T-cell (primary cell): ENCODE data around the gene TMEM223. TPM values are rescaled to one million over a fixed set of nuclear protein-coding genes. Genes with fewer than 3 reads are reported as not detected.

Experiments used
- ATAC-seq, 4 experiments: fragments of 200-7000 bp in 3 of 4; fragments of 150-1000 bp in 1 of 4; cut with Tn5 transposase; replicated peaks in 1 of 4; 1 replicate in 3 of 4; 2 replicates in 1 of 4; pipeline ENCODE4 v1.10.0; 2021; ENCODE audit warnings: moderate library complexity in 3 of 4, mild to moderate bottlenecking in 2 of 4, moderate number of reproducible peaks in 1 of 4
- CTCF ChIA-PET, 2 donors: fragments of 300-600 bp; sonication (Branson Sonifier 250); formaldehyde crosslinking; loops; one replicate each; lab custom pipeline; 2022; ENCODE audit warnings: antibody characterized with exemption in 2 of 2; lab: Charles Lee
- POLR2A ChIA-PET, 2 donors: fragments of 300-600 bp; sonication (Branson Sonifier 250); formaldehyde crosslinking; loops; one replicate each; lab custom pipeline; 2022; ENCODE audit warnings: antibody characterized with exemption in 2 of 2; lab: Charles Lee
- DNase-seq, 35 experiments: peaks; one replicate each; pipeline versions ENCODE4 v3.0.0 to v3.0.0-alpha.2; 2013 to 2023
- H3K27ac ChIP-seq: one replicate; pipeline ENCODE4 v1.5.1; 2013; ENCODE audit warnings: low read length
- H3K27me3 ChIP-seq, 2 experiments: replicated peaks in 1 of 2; 1 replicate in 1 of 2; 2 replicates in 1 of 2; pipeline versions ENCODE4 v1.6.1 to v1.7.0; 2013; ENCODE audit warnings: low read length in 1 of 2, mixed read lengths in 1 of 2; ENCODE audit not compliant: control insufficient read depth in 2 of 2, insufficient read depth in 2 of 2; ENCODE audit errors: extremely low read depth in 1 of 2
- H3K36me3 ChIP-seq, 2 donors: 1 replicate in 1 of 2; 2 replicates in 1 of 2; pipeline versions ENCODE4 v1.6.1 to v1.7.0; 2013; ENCODE audit warnings: low read length in 1 of 2; ENCODE audit not compliant: control insufficient read depth in 2 of 2, insufficient read depth in 1 of 2; ENCODE audit errors: extremely low read depth in 1 of 2
- H3K4me1 ChIP-seq, 2 experiments: 1 replicate in 1 of 2; 2 replicates in 1 of 2; pipeline versions ENCODE4 v1.6.1 to v1.7.0; 2013; ENCODE audit warnings: low read length in 2 of 2, mixed read lengths in 1 of 2; ENCODE audit not compliant: insufficient read depth in 2 of 2, control insufficient read depth in 1 of 2; ENCODE audit errors: extremely low read depth in 1 of 2
- H3K4me3 ChIP-seq, 2 donors: 1 replicate in 1 of 2; 2 replicates in 1 of 2; pipeline versions ENCODE4 v1.5.1 to v1.7.0; 2013; ENCODE audit warnings: mild to moderate bottlenecking in 2 of 2, low read length in 1 of 2, moderate library complexity in 1 of 2; ENCODE audit not compliant: control insufficient read depth in 1 of 2; ENCODE audit errors: extremely low read depth in 1 of 2
- H3K9me3 ChIP-seq: 2 replicates; pipeline ENCODE4 v1.7.0; 2013
- H3K27ac Mint-ChIP-seq, 2 donors: one replicate each; pipeline ENCODE4 v1.8.0; 2020 to 2021; ENCODE audit warnings: mild to moderate bottlenecking in 2 of 2, mixed read lengths in 2 of 2
- H3K27me3 Mint-ChIP-seq, 2 donors: one replicate each; pipeline ENCODE4 v1.8.0; 2021 to 2022; ENCODE audit warnings: mixed read lengths in 2 of 2
- H3K36me3 Mint-ChIP-seq: one replicate; pipeline ENCODE4 v1.8.0; 2021; ENCODE audit warnings: mixed read lengths
- H3K4me1 Mint-ChIP-seq, 3 donors: one replicate each; pipeline ENCODE4 v1.8.0; 2020 to 2022; ENCODE audit warnings: mixed read lengths in 3 of 3, mild to moderate bottlenecking in 1 of 3
- H3K4me3 Mint-ChIP-seq, 3 donors: one replicate each; pipeline ENCODE4 v1.8.0; 2020 to 2022; ENCODE audit warnings: mild to moderate bottlenecking in 3 of 3, mixed read lengths in 3 of 3, moderate library complexity in 3 of 3
- H3K9me3 Mint-ChIP-seq, 3 donors: one replicate each; pipeline ENCODE4 v1.8.0; 2020 to 2022; ENCODE audit warnings: mixed read lengths in 3 of 3
- WGBS: methylation state at CpG from one replicate; pipeline ENCODE4 v1.1.5; 2013; ENCODE audit warnings: missing lambda C conversion rate; ENCODE audit not compliant: insufficient coverage; 5-methylcytosine and 5-hydroxymethylcytosine counted together
- total RNA-seq, 35 experiments: library from RNA in 6 of 35; stranded (reverse) in 6 of 35; fragments of 120-200 nt in 1 of 35; gene quantifications; one replicate each; pipeline versions ENCODE4 v1.2.1 to v1.2.4 and lab custom pipeline; 2013 to 2026

TMEM223 gene
- total RNA-seq, 5 donors from 2014 or later (not counting 1 experiment from before 2014, with no cell fraction given) = 11.2 to 27.6 (median 23.0) TPM

- H3K27me3 Mint-ChIP-seq = no peaks in the 10 kb centered on the region
- 88% methylated on average over 3 of the region's 4 CpGs for WGBS
- peaks cover 18 to 43% of the 10 kb centered on the region in 2 donors for H3K36me3 ChIP-seq
- H3K9me3 Mint-ChIP-seq = no peaks in the 10 kb centered on the region
- H3K36me3 Mint-ChIP-seq = peaks cover 18% of the 10 kb centered on the region
- no peak overlapping the region for H3K4me3 ChIP-seq
- no peak overlapping the region for H3K4me3 Mint-ChIP-seq
- ChIA-PET POLR2A (interaction anchor here (0.5 to 2.0 kb wide), 7 partner anchors 11 to 215 kb away, joined by 3 to 9 read pairs (median 6); partner anchors contain the start of gene MTA2 (in 1 of the 2)), CTCF (interaction anchor here in 1 of 2 donors (1.6 kb wide), 1 partner anchor 31 kb away, joined by 5 read pairs; no protein-coding TSS in a partner anchor)
- H3K27me3 ChIP-seq = no peaks in the 10 kb centered on the region
- no peaks in the 10 kb centered on the region for H3K4me1 ChIP-seq
- no peak for DNase-seq
- ATAC-seq = no peak
- no peaks in the 10 kb centered on the region for H3K4me1 Mint-ChIP-seq
- no peaks in the 10 kb centered on the region for H3K9me3 ChIP-seq
- no peak overlapping the region for H3K27ac Mint-ChIP-seq
- H3K27ac ChIP-seq = no peak overlapping the region
Measured at GRCh38 chr11:62817129-62817528, 25.3 kb upstream of the TMEM223 start.

GRCh38 chr11:62816557-62816956, 24.8 kb upstream of the TMEM223 start:
- Histone ChIP-seq H3K27ac (no peak overlapping the region), H3K4me3 (no peak overlapping the region), H3K27me3 (no peaks in the 10 kb centered on the region), H3K36me3 (peaks cover 14 to 37% of the 10 kb centered on the region in 2 donors), H3K9me3 (no peaks in the 10 kb centered on the region), H3K4me1 (no peaks in the 10 kb centered on the region)
- CTCF ChIA-PET = interaction anchor here in 1 of 2 donors (0.6 to 1.6 kb wide), 4 partner anchors 16 to 501 kb away, joined by 4 to 6 read pairs (median 4); no protein-coding TSS in a partner anchor
- no peak overlapping the region for H3K27ac Mint-ChIP-seq
- no peak for DNase-seq
- no peaks in the 10 kb centered on the region for H3K4me1 Mint-ChIP-seq
- H3K36me3 Mint-ChIP-seq = peaks cover 18% of the 10 kb centered on the region
- WGBS = no CpG with 5 or more reads among the region's 8 CpGs
- H3K4me3 Mint-ChIP-seq = no peak overlapping the region
- no peak for ATAC-seq
- no peaks in the 10 kb centered on the region for H3K9me3 Mint-ChIP-seq
- POLR2A ChIA-PET = interaction anchor here (0.5 to 2.0 kb wide), 10 partner anchors 12 to 1390 kb away, joined by 3 to 9 read pairs (median 4); partner anchors contain the start of gene MTA2 (in 1 of the 2)
- H3K27me3 Mint-ChIP-seq = no peaks in the 10 kb centered on the region

GRCh38 chr11:62811659-62812058, 19.9 kb upstream of the TMEM223 start:
- Histone ChIP-seq H3K27ac (no peak overlapping the region), H3K36me3 (peaks cover 6 to 11% of the 10 kb centered on the region in 2 donors), H3K4me3 (no peak overlapping the region), H3K27me3 (no peaks in the 10 kb centered on the region), H3K9me3 (no peaks in the 10 kb centered on the region), H3K4me1 (no peaks in the 10 kb centered on the region)
- DNase-seq (no peak), ATAC-seq (peak in 1 of 4 experiments; percentile 9)
- peaks cover 3% of the 10 kb centered on the region for H3K36me3 Mint-ChIP-seq
- H3K4me1 Mint-ChIP-seq = peaks cover 0 to 2% (median 0%) of the 10 kb centered on the region in 3 donors
- ChIA-PET POLR2A (interaction anchor here (0.6 to 0.7 kb wide), 2 partner anchors 24 to 40 kb away, joined by 3 to 16 read pairs; no protein-coding TSS in a partner anchor), CTCF (no interaction called here)
- no CpG with 5 or more reads among the region's 2 CpGs for WGBS
- no peaks in the 10 kb centered on the region for H3K27me3 Mint-ChIP-seq
- H3K27ac Mint-ChIP-seq = peak overlapping the region in 1 of 2 donors; percentile 9
- H3K4me3 Mint-ChIP-seq = no peak overlapping the region
- H3K9me3 Mint-ChIP-seq = no peaks in the 10 kb centered on the region

- H3K9me3 Mint-ChIP-seq = no peaks in the 10 kb centered on the region
- no peak overlapping the region for H3K4me3 Mint-ChIP-seq
- ATAC-seq = no peak
- peaks cover 0 to 11% (median 5%) of the 10 kb centered on the region in 3 donors for H3K4me1 Mint-ChIP-seq
- Histone ChIP-seq H3K27ac (no peak overlapping the region), H3K9me3 (no peaks in the 10 kb centered on the region), H3K4me1 (peaks cover under 1 to 7% of the 10 kb centered on the region in 2 experiments), H3K27me3 (no peaks in the 10 kb centered on the region), H3K36me3 (peaks cover 3 to 10% of the 10 kb centered on the region in 2 donors), H3K4me3 (no peak overlapping the region)
- H3K27me3 Mint-ChIP-seq = no peaks in the 10 kb centered on the region
- CTCF ChIA-PET = no interaction called here
- H3K36me3 Mint-ChIP-seq = peaks cover 3% of the 10 kb centered on the region
- DNase-seq = no peak
- POLR2A ChIA-PET = no interaction called here
- peak overlapping the region; percentile 9 to 58 for H3K27ac Mint-ChIP-seq
- WGBS = 58% methylated on average over 1 of the region's 1 CpG
Measured at GRCh38 chr11:62810748-62811147, 18.9 kb upstream of the TMEM223 start.

GRCh38 chr11:62806611-62807121, 14.9 kb upstream of the TMEM223 start:
- WGBS = 88% methylated on average over 5 of the region's 5 CpGs
- H3K4me1 Mint-ChIP-seq = peaks cover 19 to 36% (median 25%) of the 10 kb centered on the region in 3 donors
- peak overlapping the region; percentile 23 to 93 for H3K27ac Mint-ChIP-seq
- ChIA-PET POLR2A (interaction anchor here (0.5 to 1.4 kb wide), 5 partner anchors 10 to 35 kb away, joined by 3 to 8 read pairs (median 5); no protein-coding TSS in a partner anchor), CTCF (interaction anchor here in 1 of 2 donors (0.8 to 1.2 kb wide), 5 partner anchors 20 to 215 kb away, joined by 3 to 4 read pairs (median 4); partner anchors contain the start of genes POLR2G and TUT1)
- peaks cover 17% of the 10 kb centered on the region for H3K36me3 Mint-ChIP-seq
- H3K27me3 Mint-ChIP-seq = no peaks in the 10 kb centered on the region
- Histone ChIP-seq H3K27ac (no peak overlapping the region), H3K4me3 (no peak overlapping the region), H3K9me3 (no peaks in the 10 kb centered on the region), H3K4me1 (peaks cover 11 to 23% of the 10 kb centered on the region in 2 experiments), H3K36me3 (peaks cover 0 to 24% of the 10 kb centered on the region in 2 donors), H3K27me3 (no peaks in the 10 kb centered on the region)
- H3K9me3 Mint-ChIP-seq = no peaks in the 10 kb centered on the region
- no peak for ATAC-seq
- H3K4me3 Mint-ChIP-seq = peak overlapping the region; percentile 91 to 100 (median 98)
- peak in 1 of 35 experiments; percentile 20 for DNase-seq

GRCh38 chr11:62805961-62806441, 14.2 kb upstream of the TMEM223 start:
- Histone ChIP-seq H3K27me3 (no peaks in the 10 kb centered on the region), H3K9me3 (no peaks in the 10 kb centered on the region), H3K4me1 (peaks cover 11 to 23% of the 10 kb centered on the region in 2 experiments), H3K4me3 (peak overlapping the region; percentile 66 to 86), H3K36me3 (peaks cover 0 to 31% of the 10 kb centered on the region in 2 donors), H3K27ac (peak overlapping the region; percentile 66)
- ATAC-seq = peak in 1 of 4 experiments; percentile 10
- H3K27ac Mint-ChIP-seq = peak overlapping the region; percentile 93 to 98
- no peaks in the 10 kb centered on the region for H3K9me3 Mint-ChIP-seq
- H3K4me1 Mint-ChIP-seq = peaks cover 21 to 40% (median 27%) of the 10 kb centered on the region in 3 donors
- CTCF ChIA-PET = interaction anchor here in 1 of 2 donors (0.6 to 1.2 kb wide), 6 partner anchors 20 to 215 kb away, joined by 3 to 6 read pairs (median 4); partner anchors contain the start of genes POLR2G, STX5 and TUT1
- no peaks in the 10 kb centered on the region for H3K27me3 Mint-ChIP-seq
- POLR2A ChIA-PET = interaction anchor here (0.5 to 1.4 kb wide), 12 partner anchors 8 to 215 kb away, joined by 3 to 8 read pairs (median 3); partner anchors contain the start of genes TEX54 (in 1 of the 2) and TUT1 (in 1 of the 2)
- DNase-seq = peak in 5 of 35 experiments; percentile 8 to 32 (median 15)
- WGBS = 28% methylated on average over 7 of the region's 12 CpGs
- peak overlapping the region; percentile 91 to 100 (median 98) for H3K4me3 Mint-ChIP-seq
- peaks cover 23% of the 10 kb centered on the region for H3K36me3 Mint-ChIP-seq
